Urinary bladder (tissue), 4 donors: ENCODE results near the gene PCDHGA6. TPM values are rescaled to one million over a fixed set of nuclear protein-coding genes. Genes with fewer than 3 reads are reported as not detected.
A peak's percentile ranks its signal among the peaks of the same experiment; 100 is the strongest.
"Not testable (repeated sequence)": the region's sequence is repeated elsewhere in the genome, so short reads cannot be mapped to it uniquely, and the experiment has no call there.

Experiments used
- DNase-seq: peaks from one replicate; pipeline ENCODE4 v3.0.0-alpha.2; 2015; ENCODE audit errors: extremely low spot score
- H3K27ac ChIP-seq: one replicate; pipeline ENCODE4 v1.5.1; 2013; ENCODE audit warnings: low read depth, mild to moderate bottlenecking, moderate library complexity
- H3K36me3 ChIP-seq: one replicate; pipeline ENCODE4 v1.6.1; 2013; ENCODE audit warnings: mild to moderate bottlenecking, moderate library complexity; ENCODE audit not compliant: insufficient read depth
- H3K4me1 ChIP-seq: one replicate; pipeline ENCODE4 v1.6.1; 2013; ENCODE audit warnings: mild to moderate bottlenecking, moderate library complexity; ENCODE audit not compliant: insufficient read depth
- H3K4me3 ChIP-seq: one replicate; pipeline ENCODE4 v1.5.1; 2013; ENCODE audit warnings: low read depth, low read length
- WGBS: extraction: QIAGEN DNeasy Blood & Tissue Kit; methylation state at CpG from one replicate; pipeline ENCODE4 v1.1.7; 2013; 5-methylcytosine and 5-hydroxymethylcytosine counted together
- polyA plus RNA-seq: library from polyadenylated mRNA; stranded (reverse); fragments of 200-250 nt; gene quantifications from one replicate; pipeline ENCODE4 v1.2.3, GENCODE V29; 2013
- total RNA-seq: library from RNA; depleted of rRNA; stranded (reverse); fragments of >200 nt; gene quantifications from one replicate; pipeline ENCODE4 v1.2.3, GENCODE V29; 2014
- donor health status: healthy with polysubstance abuse.
- donor health status: healthy.

PCDHGA6 gene
- total and polyA plus RNA-seq, 2 donors, result 3.7 to 9.6 TPM

- H3K4me3 ChIP-seq, H3K36me3 ChIP-seq, H3K27ac ChIP-seq, H3K4me1 ChIP-seq, DNase-seq: not testable (repeated sequence)
- WGBS, result 37% methylated on average over 43 of the region's 53 CpGs
These were observed 20.9 kb downstream of the PCDHGA6 start for GRCh38 chr5:141394401-141395187.

DNA sequence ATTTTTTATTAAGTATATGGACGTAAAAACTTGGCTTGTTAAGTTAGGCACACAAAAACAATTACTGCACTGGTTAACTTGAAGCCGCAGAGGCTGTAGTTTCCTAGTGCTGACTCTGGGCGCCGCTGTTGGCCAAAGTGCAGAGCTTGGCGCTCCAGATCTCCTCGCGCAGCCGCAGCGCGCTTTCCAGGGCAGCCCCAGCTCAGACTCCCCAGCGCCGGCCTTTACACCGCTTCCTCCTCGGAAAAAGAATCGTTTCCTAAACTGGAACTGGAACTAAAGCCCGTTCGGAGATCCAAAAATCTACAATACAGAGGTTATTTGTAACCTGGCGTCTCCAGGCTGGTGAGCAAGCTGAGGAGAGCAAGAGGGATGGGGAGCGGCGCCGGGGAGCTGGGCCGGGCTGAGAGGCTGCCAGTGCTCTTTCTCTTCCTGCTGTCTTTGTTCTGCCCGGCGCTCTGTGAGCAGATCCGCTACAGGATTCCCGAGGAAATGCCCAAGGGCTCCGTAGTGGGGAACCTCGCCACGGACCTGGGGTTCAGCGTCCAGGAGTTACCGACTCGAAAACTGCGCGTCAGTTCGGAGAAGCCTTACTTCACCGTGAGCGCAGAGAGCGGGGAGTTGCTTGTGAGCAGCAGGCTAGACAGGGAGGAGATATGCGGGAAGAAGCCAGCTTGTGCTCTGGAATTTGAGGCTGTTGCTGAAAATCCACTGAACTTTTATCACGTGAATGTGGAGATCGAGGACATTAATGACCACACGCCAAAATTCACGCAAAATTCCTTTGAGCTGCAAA is 24.3 kb downstream of the PCDHGA6 start, which contains the start of gene PCDHGB5:
Gene PCDHGB5, plus strand, starts transcription at position 192 of the 796 bp plus-strand sequence. Its CDS starts 181 bp downstream, at position 373.
- not testable (repeated sequence) for H3K27ac ChIP-seq, H3K4me1 ChIP-seq, DNase-seq, H3K36me3 ChIP-seq
- peak within 1 kb of the TSS; percentile 6 for H3K4me3 ChIP-seq
- 7% methylated on average over 25 of the region's 43 CpGs for WGBS

GRCh38 chr5:141398608-141399007 is 24.9 kb downstream of the PCDHGA6 start:
- H3K4me1 ChIP-seq, result no peaks in the 10 kb centered on the region
- H3K27ac ChIP-seq, result no peak overlapping the region
- H3K4me3 ChIP-seq, result peak overlapping the region; percentile 6
- no peak for DNase-seq
- WGBS, result 27% methylated on average over 15 of the region's 15 CpGs
- H3K36me3 ChIP-seq, result no peaks in the 10 kb centered on the region

- Histone ChIP-seq H3K4me1 (no peaks in the 10 kb centered on the region), H3K36me3 (no peaks in the 10 kb centered on the region), H3K27ac (no peak overlapping the region), H3K4me3 (no peak overlapping the region)
- WGBS, result 23% methylated on average over 61 of the region's 61 CpGs
- no peak for DNase-seq
These were observed 26.0 kb downstream of the PCDHGA6 start for GRCh38 chr5:141399555-141400258.

DNA sequence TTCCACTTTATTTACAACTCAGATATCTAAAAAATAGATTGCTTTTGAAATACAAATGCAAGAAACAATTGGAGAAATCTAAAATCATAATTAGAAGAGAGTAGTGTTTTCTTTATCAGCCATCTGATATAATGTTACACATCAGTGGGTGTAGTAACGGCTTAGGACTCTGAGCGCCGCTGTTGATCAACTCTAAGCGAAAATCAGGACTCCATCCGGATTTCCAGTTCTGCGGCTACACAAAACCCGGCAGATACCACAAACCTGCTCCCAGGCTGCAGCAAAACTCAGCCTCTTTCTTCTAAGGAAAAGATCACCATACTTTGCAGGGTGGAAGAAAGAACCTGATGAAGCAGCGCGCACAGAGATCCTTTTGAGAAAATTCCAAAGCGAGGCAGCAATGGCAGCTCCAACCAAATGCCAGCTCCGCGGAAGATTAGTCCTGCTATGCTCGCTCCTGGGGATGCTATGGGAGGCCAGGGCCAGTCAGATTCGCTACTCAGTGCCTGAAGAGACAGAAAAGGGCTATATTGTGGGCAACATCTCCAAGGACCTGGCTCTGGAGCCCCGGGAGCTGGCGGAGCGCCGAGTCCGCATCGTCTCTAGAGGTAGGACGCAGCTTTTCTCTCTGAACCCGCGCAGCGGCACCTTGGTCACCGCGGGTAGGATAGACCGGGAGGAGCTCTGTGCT is 29.0 kb downstream of the PCDHGA6 start, which contains the start of gene PCDHGA9:
Gene PCDHGA9, plus strand, starts transcription at position 226 of the 691 bp plus-strand sequence. Its CDS starts 175 bp downstream, at position 401.
- DNase-seq, result no peak
- 16% methylated on average over 27 of the region's 27 CpGs for WGBS
- Histone ChIP-seq H3K36me3 (no peaks in the 10 kb centered on the region), H3K4me1 (no peaks in the 10 kb centered on the region), H3K4me3 (no peak within 1 kb of the TSS), H3K27ac (no peak within 1 kb of the TSS)

DNA sequence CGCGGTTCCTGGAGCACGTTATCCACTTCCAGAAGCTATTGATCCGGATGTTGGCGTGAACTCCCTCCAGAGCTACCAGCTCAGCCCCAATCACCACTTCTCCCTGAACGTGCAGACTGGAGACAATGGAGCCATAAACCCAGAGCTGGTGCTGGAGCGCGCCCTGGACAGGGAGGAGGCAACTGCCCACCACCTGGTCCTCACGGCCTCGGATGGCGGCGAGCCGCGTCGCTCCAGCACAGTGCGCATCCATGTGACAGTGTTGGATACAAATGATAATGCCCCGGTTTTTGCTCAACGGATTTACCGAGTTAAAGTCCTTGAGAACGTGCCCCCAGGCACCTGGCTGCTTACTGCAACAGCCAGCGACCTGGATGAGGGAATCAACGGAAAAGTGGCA is 29.7 kb downstream of the PCDHGA6 start:
- DNase-seq, result no peak
- no peak overlapping the region for H3K27ac ChIP-seq
- 26% methylated on average over 22 of the region's 22 CpGs for WGBS

DNA sequence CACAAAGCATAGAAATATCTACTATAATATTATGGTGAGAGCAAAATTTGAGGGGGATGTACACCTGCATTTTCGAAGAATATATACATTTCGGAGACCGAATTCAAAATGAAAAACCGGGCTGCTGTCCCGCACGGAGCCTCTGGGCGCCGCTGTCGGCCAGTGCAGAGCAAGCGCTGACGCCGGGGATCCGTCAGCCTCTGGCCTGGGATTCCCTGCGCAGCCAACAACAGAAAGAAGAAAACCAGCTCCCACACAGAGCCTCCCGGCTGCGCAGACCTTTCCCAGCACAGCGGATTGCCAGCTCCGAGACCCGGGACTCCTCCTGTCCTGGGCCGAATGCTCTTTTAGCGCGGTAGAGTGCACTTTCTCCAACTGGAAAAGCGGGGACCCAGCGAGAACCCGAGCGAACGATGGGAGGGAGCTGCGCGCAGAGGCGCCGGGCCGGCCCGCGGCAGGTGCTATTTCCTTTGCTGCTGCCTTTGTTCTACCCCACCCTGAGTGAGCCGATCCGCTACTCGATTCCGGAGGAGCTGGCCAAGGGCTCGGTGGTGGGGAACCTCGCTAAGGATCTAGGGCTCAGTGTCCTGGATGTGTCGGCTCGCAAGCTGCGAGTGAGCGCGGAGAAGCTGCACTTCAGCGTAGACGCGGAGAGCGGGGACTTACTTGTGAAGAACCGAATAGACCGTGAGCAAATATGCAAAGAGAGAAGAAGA is 34.3 kb downstream of the PCDHGA6 start, which contains the start of gene PCDHGB6:
Gene PCDHGB6, plus strand, starts transcription at position 232 of the 716 bp plus-strand sequence. Its CDS starts 182 bp downstream, at position 414.
- not testable (repeated sequence) for H3K4me1 ChIP-seq, H3K27ac ChIP-seq, H3K36me3 ChIP-seq, H3K4me3 ChIP-seq, DNase-seq
- WGBS, result 9% methylated on average over 48 of the region's 51 CpGs

More for the DNA sequence above, 29.7 kb downstream of the PCDHGA6 start:
- no peaks in the 10 kb centered on the region for H3K4me1 ChIP-seq
- no peak overlapping the region for H3K4me3 ChIP-seq
- no peaks in the 10 kb centered on the region for H3K36me3 ChIP-seq

DNA sequence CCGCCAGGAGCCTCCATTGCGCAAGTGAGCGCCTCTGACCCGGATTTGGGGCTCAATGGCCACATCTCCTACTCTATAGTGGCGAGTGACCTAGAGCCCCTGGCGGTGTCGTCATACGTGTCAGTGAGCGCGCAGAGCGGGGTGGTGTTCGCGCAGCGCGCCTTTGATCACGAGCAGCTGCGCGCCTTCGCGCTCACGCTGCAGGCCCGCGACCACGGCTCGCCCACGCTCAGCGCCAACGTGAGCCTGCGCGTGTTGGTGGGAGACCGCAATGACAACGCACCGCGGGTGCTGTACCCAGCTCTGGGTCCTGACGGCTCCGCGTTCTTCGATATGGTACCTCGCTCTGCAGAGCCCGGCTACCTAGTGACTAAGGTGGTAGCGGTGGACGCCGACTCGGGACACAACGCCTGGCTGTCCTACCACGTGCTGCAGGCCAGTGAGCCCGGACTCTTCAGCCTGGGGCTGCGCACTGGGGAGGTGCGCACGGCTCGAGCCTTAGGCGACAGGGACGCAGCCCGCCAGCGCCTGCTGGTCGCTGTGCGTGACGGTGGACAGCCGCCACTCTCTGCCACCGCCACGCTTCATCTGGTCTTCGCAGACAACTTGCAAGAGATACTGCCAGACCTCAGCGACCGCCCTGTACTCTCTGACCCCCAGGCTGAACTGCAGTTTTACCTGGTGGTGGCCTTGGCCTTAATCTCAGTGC is 36.1 kb downstream of the PCDHGA6 start:
- no peak for DNase-seq
- 20% methylated on average over 64 of the region's 64 CpGs for WGBS
- Histone ChIP-seq H3K27ac (no peak overlapping the region), H3K36me3 (no peaks in the 10 kb centered on the region), H3K4me3 (no peak overlapping the region), H3K4me1 (no peaks in the 10 kb centered on the region)

DNA sequence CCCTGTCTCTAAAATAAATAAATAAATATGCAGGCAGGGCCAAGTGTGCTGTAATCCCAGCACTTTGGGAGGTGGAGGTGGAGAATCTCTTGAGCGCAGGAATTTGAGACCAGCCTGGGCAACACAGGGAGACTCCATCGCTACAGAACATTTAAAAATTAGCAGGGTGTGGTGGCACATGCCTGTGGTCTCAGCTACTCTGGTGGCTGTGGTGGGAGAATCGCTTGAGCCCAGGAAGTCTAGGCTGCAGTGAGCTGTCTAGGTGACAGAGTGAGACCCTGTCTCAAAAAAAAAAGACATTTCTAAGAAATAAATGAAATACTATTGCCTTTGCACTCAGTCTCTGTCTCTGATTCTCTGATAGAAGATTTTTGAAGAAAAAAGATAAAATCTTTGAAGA is 37.9 kb downstream of the PCDHGA6 start:
- H3K4me3 ChIP-seq, result no peak overlapping the region
- no peaks in the 10 kb centered on the region for H3K4me1 ChIP-seq
- WGBS, result 51% methylated on average over 3 of the region's 3 CpGs
- no peaks in the 10 kb centered on the region for H3K36me3 ChIP-seq
- H3K27ac ChIP-seq, result no peak overlapping the region
- no peak for DNase-seq

DNA sequence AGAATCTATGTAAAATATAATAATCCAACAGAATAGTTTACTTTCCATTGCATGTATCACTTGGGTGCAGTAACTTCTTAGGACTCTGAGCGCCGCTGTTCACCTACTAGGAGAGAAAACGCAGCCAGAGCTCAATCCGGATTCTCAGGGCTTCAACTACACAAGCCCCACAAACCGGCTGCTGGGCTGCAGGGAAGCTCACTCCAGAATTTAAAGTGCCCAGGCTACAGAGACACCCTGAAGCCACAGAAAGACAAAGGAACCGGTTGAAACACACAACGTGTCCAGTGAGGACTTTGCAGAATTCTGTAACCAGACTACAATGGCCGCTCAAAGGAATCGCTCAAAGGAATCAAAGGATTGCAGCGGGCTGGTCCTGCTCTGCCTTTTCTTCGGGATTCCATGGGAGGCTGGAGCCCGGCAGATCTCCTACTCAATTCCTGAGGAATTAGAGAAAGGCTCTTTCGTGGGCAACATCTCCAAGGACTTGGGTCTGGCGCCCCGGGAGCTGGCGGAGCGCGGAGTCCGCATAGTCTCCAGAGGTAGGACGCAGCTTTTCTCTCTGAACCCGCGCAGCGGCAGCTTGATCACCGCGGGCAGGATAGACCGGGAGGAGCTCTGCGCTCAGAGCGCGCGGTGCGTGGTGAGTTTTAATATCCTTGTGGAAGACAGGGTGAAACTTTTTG is 39.3 kb downstream of the PCDHGA6 start, which contains the start of gene PCDHGA10:
Gene PCDHGA10, plus strand, starts transcription at position 134 of the 686 bp plus-strand sequence. Its CDS starts 189 bp downstream, at position 323.
- no peak for DNase-seq
- H3K36me3 ChIP-seq, result no peaks in the 10 kb centered on the region
- no peak within 1 kb of the TSS for H3K27ac ChIP-seq
- no peaks in the 10 kb centered on the region for H3K4me1 ChIP-seq
- 14% methylated on average over 31 of the region's 31 CpGs for WGBS
- H3K4me3 ChIP-seq, result peak within 1 kb of the TSS; percentile 15

DNA sequence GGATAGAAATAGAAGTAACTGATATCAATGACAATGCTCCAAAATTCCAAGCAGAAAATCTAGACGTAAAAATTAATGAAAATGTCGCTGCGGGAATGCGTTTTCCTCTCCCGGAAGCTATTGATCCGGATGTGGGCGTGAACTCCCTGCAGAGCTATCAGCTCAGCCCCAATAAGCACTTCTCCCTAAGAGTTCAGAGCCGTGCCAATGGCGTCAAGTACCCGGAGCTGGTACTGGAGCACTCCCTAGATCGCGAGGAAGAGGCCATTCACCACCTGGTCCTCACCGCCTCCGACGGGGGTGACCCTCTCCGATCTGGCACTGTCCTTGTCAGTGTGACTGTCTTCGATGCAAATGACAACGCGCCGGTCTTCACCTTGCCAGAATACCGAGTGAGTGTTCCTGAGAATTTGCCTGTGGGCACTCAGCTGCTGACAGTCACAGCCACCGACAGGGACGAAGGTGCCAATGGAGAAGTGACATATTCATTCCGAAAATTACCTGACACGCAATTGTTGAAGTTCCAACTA is 39.9 kb downstream of the PCDHGA6 start:
- WGBS, result 16% methylated on average over 25 of the region's 25 CpGs
- H3K4me3 ChIP-seq, result no peak overlapping the region
- no peak overlapping the region for H3K27ac ChIP-seq
- H3K4me1 ChIP-seq, result no peaks in the 10 kb centered on the region
- no peak for DNase-seq
- no peaks in the 10 kb centered on the region for H3K36me3 ChIP-seq
